Peyer's patch (tissue), 4 donors: ENCODE measurements around the gene MEMO1.

Experiments
- CTCF ChIP-seq, 6 experiments: fragments of 450-650 bp in 4 of 6; fragments of 200-600 bp in 2 of 6; sonication (generic) in 1 of 6; IDR thresholded peaks; one replicate each; pipeline ENCODE4 v1.5.1; 2017 to 2019; ENCODE audit warnings: antibody characterized with exemption in 6 of 6, mild to moderate bottlenecking in 3 of 6, moderate library complexity in 1 of 6
- POLR2A ChIP-seq, 2 donors: fragments of 450-650 bp; IDR thresholded peaks; one replicate each; pipeline ENCODE4 v1.5.1; 2017; ENCODE audit warnings: antibody characterized with exemption in 2 of 2, mild to moderate bottlenecking in 2 of 2, moderate library complexity in 2 of 2

- TF ChIP-seq CTCF (IDR thresholded peaks at IDR 0.05) (no peak), POLR2A (IDR thresholded peaks at IDR 0.05) (peak in 1 of 2 donors; percentile 16)
Observed at GRCh38 chr2:32009516-32010256, 1.1 kb downstream of the MEMO1 start.
